NCI-H1105 (cell line): ENCODE data around the gene IL36B.

Source experiments
- DNase-seq: peaks from one replicate; lab custom pipeline; 2025; lab: John Stamatoyannopoulos, UW

The IL36B gene

GRCh38 chr2:113009622-113010021 is 43.0 kb downstream of the IL36B start:
- no peak for DNase-seq

DNA sequence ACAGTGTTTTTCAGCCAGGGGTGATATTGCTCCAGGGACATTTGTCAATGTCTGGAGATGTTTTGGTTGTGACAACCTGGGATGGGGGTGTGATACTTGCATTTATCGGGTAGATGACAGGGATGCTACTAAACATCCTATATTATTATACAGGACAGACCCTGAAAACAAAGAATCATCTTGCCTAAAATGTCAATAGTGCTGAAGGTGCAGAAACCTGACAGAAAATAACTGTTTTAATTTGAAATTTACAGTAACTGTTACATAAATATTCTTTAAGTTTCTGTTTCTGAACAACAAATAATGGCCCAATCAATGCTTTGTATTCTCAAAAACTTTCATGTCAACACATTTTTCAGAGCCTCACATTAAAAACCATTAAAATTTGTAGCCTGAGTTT is 45.4 kb downstream of the IL36B start:
- no peak for DNase-seq

- no peak for DNase-seq
Observed at GRCh38 chr2:113005030-113005509, 47.6 kb downstream of the IL36B start, which contains the start of gene IL36A. Gene IL36A (plus strand): TSS chr2:113005459. CDS start chr2:113005872, 413 bp downstream.

DNA sequence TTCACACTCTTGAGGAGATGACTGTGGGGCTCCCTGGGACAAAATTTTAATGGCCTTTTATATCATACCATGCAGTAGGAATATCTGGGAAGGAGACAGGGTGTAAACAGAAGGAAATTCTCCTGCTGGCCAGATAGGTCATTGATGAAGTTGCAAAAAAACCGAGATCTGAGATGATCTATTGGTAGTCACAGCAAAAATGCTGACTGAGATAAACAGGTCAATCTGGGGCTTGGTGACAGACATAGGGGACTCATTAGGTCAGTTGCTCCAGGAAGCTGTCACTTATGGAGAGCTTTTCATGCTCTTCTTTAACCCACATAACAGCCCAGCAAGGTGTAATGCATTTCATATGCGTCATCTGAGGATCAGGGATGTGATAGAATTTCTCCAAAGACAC is 50.0 kb downstream of the IL36B start:
- no peak for DNase-seq

DNA sequence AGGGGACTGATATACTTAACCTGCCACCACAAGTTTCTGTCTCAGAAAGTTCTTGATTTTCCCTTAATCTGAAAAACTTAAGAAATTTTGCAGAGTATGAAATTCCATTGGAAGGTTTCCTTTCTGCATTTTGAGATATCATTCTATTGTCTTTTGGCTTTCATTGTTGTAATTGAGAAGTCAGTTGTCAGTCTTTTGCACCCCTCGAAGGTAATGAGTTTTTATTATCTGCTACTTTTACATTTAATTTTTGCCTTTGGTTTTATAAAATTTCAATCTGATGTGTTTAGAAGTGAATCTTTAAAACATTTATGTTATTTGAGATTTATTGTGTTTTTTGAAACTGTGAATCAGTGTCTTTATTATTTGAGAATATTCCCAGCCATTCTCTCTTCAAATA is 52.2 kb downstream of the IL36B start:
- DNase-seq = no peak

DNA sequence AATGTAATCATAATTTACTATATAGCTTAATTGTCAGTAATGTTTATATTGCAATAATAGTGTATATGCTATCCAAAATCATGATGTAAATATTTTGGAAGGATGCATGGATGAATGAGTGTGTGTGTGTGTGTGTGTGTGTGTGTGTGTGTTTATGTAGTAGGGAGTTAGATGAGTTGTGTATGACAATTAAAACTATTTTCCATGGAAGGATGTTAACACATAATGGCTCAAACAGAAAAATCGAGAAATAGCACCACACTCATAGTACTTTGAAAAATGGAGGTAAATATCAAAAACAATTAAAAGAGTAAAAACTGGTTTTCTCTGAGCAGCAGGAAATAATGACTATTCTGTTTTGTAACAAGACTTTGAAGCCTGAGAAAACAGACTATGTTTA is 55.5 kb downstream of the IL36B start:
- DNase-seq = no peak

DNA sequence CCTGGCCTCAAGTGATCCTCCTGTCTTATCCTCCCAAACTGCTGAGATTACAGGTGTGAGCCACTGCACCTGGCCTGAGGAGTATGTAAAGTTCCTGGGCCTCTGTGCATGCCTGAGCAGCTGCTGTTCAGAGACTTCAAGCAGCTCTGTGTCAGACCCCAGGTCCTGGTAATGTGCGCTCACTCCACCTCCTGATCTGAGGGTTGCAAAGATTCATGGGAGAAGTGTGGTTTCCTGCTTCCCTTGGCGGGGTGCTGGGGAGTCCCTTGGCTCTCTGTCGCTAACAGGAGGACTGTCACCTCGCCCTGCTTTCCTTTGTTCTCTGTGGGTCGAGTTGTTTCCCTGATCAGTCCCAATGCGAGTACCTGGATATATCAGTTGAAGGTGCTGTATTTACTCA is 56.0 kb downstream of the IL36B start:
- no peak for DNase-seq

- no peak for DNase-seq
Observed at GRCh38 chr2:112995346-112995920, 57.2 kb downstream of the IL36B start.

- no peak for DNase-seq
Observed at GRCh38 chr2:112994648-112995047, 58.0 kb downstream of the IL36B start.

DNA sequence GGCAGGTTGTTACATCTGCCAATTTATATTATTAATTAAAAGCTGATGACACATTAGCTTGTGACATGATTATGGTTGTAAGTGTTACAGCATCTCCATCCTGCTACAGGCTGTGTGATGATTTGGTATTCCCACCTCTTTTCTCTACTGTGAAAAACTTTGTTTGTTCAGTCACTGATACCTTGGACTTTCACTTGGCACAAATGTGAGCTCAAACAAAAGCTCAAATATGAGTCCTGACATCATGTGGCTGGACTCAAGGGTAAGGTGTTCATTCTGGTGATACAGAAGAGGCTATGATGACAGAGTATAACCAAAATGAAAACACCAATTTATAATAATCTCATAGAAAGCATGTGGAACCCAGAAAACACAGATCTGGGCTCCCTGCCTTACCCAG is 58.8 kb downstream of the IL36B start:
- DNase-seq = no peak

DNA sequence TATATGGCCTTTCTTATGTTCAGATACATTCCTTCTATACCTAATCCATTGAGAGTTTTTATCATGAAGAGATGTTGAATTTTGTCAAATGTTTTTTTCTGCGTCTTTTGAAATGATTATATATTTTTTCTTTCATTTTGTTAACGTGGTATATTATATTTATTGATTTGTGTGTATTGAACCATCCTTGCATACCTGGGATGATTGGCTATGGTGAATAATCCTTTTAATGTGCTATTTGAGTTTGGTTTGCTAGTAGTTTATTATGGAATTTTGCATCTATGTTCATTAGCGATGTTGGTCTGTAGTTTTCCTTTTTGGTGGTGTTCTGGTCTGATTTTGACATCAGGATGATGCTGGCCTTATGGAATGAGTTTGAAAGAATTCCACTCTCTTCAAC is 63.1 kb downstream of the IL36B start:
- no peak for DNase-seq

- no peak for DNase-seq
Observed at GRCh38 chr2:112985090-112985489, 67.6 kb downstream of the IL36B start.

GRCh38 chr2:112980537-112980936 is 72.1 kb downstream of the IL36B start:
- no peak for DNase-seq

DNA sequence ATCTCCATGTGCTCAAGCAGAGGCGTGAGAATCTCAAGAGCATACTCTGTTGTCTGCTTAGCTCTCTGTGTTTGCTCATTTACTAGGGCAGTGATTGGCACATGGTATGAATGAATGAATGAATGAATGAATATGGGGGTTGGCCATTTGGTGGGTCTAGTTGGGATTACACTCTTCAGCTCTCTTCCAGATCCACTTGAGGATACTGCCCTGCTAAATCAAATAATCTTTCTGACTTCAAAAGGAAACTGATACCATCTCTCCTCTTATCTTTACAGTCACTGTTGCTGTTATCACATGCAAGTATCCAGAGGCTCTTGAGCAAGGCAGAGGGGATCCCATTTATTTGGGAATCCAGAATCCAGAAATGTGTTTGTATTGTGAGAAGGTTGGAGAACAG is 72.9 kb downstream of the IL36B start:
- DNase-seq = no peak

GRCh38 chr2:112977559-112978056 is 75.1 kb downstream of the IL36B start, which contains the start of gene IL36G:
Gene IL36G (plus strand): TSS chr2:112978006. CDS start chr2:112978639, 633 bp downstream.
- no peak for DNase-seq
